Posterior vena cava (tissue), 2 donors: ENCODE data around the gene GRIK4. TPM values are rescaled to one million over a fixed set of nuclear protein-coding genes. Genes with fewer than 3 reads are reported as not detected.
"Not testable (repeated sequence)": the region's sequence is repeated elsewhere in the genome, so short reads cannot be mapped to it uniquely, and the experiment has no call there.

ENCODE experiments used
- DNase-seq: peaks from one replicate; pipeline ENCODE4 v3.0.0-alpha.2; 2020; ENCODE audit warnings: low spot score
- intact Hi-C, 2 donors: fragments of 100-400 bp; cut with DNase I; formaldehyde crosslinking; loops; one replicate each; pipeline versions ENCODE4 v1.14.1 to v1.14.2; 2022 to 2023
- total RNA-seq, 2 donors: library from RNA; stranded (reverse); fragmentation: NEBNext Ultra II Directional; extraction: Animal tissue kit (Norgen Biotek cat#: 25700); gene quantifications; one replicate each; pipeline ENCODE4 v1.2.1, GENCODE V29; 2021
- donor health status: DM: yes; HTN: yes; CAD: no.
- donor health status: DM: yes; HTN: yes; CAD: no.

The GRIK4 gene
- total RNA-seq, 2 donors from 2014 or later = 0.19 TPM; not detected in 1

DNA sequence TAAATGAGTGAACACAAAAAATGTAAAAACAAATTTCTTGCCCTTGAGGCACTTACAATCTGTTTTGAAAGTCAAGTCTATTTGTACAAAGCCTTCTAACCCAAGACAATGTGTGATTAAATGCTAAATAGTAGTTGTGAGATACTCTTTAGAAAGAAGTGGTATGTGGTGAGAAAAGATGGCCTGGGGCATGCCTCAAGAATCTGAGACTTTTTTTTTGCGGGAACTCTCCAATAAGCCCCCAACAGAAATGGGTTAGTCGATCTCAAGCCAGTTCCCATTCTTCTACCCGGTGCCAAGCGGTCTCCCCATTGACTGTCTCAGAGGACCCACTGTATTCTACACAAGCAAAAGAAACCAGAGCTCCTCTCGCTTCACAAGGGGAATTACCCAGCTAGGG lies 485.4 kb downstream of the GRIK4 start:
- intact Hi-C loops = no loop called here
- DNase-seq = no peak

DNA sequence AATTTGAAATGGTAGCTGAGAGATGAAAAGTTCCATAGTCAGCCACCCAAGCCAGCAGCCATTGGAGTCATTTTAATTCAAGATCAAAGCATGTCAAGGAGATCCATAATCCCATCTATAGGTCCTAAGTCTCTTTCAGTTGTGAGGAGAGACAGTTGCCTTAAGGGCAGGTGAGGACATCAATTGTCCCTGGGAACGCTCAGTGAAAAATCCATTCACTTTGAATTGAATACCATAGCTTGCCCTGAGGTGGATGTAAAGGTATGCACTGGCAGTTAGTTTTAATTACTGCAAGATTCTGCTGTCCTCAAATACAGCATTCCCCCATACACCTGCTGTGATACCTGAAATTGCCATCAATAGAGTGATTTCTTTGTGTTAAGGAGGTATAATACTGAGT lies 487.0 kb downstream of the GRIK4 start:
- DNase-seq = no peak
- intact Hi-C loops = no loop called here

DNA sequence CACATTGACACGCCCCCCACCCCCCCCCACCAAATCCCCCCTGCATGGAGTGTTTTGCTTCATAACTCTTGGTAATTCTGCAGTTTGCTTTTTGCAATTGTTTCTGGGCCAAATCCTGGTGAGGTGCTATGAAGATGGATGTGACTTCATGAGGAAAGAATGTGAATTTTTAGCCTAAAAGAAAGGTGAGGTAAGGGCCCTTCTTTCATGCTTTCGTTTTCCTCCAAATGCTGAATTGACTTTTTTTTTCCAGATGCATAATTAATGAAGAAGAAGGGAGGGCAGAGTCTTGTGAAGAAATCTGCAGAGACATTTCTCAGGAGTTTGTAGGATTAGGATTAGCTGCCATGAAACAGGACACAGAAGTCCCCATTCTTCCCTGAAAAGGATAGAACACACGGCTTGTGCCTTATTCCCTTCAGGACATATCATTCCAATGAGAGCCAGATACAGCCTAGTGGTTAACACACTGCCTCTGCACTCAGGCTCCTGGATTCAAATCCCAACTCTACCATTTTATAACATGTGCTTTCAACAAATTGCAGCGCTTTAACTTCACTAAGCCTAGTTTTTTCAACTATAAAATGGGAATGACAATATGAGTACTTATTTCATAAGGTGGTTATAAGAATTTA lies 492.8 kb downstream of the GRIK4 start:
- intact Hi-C loops = no loop called here
- no peak for DNase-seq

DNA sequence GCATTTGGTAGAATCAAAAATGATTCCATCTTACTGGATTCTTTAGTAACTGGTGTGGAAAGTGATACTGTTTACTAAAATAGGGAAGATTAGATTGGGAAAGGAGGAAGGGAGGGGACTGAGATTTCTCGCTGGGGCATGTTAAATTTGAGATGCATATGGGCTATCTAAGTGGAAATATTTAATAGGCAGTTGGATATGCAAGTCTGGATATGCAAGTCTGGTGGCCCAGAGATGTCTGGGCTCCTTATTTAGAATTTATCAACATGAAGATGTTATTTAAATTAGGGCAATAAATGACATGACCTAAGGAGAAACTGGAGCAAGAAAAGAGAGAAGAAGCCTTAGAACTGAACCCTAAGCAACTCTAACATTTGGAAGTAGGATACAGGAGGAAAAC lies 495.4 kb downstream of the GRIK4 start:
- intact Hi-C loops = no loop called here
- DNase-seq = no peak

DNA sequence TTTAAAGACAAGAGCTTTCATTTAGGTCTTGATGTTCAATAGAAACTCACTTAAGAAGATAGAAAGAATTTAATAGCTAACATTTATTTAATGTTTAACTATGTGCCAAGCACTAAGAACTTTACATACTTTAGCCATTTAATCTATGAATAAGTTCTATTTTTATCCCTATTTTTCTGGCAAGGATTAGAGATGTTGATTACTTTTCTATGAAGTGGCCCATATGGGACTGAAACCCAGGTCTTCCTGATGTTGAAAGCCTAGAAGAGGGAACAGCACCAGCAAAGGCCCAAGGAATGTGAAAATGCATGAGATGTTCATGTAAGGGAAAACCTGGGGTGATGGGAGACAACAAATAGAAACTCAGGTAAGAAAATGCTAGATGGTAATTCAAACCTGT lies 497.0 kb downstream of the GRIK4 start:
- DNase-seq = no peak
- intact Hi-C loops = no loop called here

DNA sequence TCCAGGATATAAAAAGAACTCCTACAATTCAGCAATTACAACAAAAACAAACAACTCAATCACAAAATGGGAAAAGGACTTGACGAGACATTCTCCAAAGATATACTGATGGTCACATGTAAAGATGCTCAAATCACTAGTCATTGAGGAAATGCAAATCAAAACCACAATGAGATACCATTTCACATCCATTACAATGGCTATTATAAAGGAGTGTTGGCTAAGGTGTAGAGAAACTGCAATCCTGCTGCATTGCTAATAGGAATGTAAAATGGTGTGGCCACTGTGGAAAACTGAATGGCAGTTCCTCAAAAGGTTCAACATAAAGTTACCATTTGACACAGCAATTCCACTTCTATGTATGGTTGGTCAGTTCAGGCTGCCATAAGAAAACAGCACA lies 500.5 kb downstream of the GRIK4 start:
- DNase-seq = no peak
- intact Hi-C loops = no loop called here

DNA sequence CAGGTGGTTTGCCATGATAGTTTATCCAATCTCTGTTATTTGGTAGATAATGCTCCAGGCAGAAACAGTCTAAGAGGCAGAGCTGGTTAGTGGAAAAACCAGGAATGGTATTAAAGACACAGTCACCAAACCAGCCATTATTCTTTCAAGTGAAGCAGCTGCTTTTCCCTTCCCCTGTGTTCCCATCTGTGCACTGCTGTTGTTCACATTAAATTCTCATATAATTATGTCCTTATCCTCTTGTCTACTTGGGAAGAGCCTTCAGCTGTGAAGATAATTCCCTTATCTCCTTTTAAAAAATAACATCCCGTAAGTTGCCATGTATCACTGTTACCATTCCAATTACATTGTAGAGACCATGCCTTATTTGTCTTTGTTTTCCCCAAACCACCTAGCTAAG lies 507.2 kb downstream of the GRIK4 start:
- DNase-seq = no peak
- intact Hi-C loops = no loop called here

DNA sequence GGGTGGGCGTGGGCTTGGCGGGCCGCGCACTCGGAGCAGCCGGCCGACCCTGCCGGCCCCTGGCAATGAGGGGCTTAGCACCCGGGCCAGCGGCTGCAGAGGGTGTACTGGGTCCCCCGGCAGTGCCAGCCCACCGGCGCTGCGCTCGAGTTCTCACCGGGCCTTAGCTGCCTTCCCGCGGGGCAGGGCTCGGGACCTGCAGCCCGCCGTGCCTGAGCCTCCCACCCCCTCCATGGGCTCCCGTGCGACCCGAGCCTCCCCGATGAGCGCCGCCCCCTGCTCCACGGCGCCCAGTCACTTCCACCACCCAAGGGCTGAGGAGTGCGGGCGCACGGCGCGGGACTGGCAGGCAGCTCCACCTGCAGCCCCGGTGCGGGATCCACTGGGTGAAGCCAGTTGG lies 510.2 kb downstream of the GRIK4 start:
- DNase-seq = peak; percentile 76
- intact Hi-C loops = not testable (repeated sequence)

DNA sequence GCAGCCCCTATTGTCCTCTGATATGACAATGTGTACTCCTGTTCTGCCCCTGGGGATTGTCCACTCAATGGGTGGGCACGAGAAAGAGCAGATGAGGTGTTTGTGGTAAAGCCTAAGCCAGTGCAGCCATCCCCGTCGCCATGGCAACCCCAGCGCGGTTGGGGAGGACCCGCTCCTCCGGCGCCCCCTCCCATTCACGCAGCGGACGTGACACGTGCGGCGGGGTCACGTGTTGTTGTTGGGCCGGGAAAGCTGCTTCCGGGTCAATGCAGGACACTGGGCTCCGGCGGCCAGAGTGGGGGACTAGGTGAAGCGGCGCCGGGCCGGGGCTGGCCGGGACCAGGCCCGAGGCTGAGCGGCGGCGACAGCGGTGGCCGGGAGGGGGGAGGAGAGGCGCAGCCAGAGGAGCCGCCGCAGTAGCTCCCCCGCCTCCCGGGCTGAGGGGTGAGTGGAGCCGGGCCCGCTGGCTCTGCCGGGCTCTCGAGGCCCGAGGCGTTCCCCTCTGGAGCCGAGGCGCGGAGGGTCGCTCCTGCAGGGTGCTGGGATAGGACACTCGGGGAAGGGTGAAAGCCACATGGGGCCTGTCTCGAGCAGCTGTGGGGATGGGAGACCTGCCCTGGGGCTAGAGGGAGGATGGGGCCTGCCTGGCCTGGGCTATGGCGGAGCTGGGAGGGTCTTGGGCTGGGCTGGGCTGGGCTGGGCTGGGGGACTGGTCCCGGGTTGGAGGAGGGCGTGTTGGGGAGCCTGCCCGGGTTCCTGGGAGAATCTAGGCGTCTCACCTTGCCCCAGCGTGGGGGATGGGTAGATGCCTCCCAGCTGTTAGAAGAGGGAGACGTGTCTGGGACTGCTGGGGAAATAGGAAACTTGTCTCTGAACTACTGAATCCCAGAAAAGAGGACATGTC lies 512.6 kb downstream of the GRIK4 start, which contains the start of gene TBCEL:
TBCEL (plus strand) TSS at position 255 of the 904 bp plus-strand sequence. CDS start 21,589 bp downstream, outside the sequence.
- intact Hi-C loops = no loop called here
- DNase-seq = peak; percentile 96

DNA sequence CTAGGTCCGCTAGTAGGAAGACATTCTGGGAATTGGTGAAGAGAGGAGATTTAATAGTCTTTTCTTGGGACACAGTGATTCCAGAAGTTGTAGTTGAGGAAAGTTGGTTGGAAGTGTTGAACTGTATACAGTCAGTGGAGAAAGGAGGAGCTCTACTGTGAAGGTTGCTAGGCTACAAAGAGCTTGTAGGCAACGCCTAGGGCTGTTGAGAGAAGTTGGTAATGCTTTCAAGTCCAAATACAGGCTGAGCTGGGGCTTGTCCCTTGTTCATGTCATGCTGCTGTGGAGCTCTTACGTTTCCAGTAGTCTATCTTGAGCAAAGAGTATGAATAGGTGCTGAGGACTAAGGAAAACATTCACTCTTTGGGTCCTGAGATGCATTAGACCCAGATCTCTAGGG lies 513.4 kb downstream of the GRIK4 start:
- intact Hi-C loops = no loop called here
- no peak for DNase-seq

DNA sequence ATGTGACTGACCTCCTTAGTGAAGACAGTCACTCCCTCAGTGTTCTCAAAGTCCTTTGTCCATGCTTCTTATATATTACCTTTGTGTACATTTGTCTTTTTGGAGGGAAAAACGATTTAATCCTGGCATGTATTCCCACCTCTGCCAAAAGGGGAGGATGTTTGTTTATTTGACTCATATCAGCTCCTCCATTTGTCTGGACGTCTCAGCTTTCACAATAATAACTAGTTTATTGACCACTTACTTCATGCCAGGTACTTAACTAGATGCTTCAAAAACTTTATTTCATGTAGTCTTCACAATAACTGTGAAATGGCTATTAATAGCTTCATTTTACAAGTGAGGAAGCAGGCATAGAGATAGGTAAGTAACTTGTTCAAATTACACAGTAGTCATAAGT lies 517.6 kb downstream of the GRIK4 start:
- intact Hi-C loops = no loop called here
- no peak for DNase-seq

DNA sequence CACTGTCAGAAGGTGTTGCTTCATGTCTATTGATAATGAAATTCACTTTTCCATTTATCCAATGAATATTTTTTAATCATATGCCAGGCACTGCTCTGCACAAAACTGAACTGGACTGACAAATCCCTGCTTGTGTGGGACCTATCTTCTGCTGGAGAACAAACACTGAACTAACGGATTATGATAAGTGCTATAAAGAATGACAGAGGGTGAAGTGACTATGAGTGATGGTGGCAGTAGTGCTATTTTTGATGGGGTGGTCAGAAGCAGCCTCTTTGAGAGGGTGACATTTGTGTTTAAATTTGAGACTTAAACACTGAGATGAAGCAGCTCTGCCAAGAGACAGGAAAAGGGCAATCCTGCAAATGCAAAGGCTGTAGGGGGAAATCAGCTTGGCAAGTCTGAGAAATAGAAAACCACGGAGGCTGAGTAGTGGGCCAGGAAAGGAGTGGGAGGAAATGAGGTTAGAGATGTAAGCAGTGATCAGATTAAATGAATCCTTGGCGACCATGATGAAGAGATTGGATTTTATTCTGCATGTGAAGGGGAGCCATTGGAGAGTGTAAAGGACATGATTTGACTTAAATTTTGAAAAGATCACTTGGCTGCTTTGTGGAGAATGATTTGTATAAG lies 518.4 kb downstream of the GRIK4 start:
- no peak for DNase-seq
- intact Hi-C loops = no loop called here

DNA sequence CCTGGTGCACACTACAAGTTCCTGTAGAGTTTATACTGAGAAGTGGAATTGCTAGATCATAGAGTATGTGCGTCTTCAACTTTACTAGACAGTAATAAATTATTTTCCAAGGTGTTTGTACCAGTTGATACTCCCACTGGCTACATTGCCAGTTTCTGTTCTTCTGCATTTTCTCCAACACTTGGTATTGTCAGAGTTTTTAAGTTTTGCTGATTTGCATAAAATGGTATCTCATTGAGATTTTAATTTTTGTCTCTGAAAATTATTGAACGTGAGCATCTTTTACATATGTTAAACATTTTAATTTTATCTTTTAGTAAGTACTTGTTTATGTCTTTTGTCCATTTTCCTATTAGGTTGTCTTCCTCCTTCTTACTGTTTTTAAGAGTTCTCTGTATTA lies 519.6 kb downstream of the GRIK4 start:
- no peak for DNase-seq

DNA sequence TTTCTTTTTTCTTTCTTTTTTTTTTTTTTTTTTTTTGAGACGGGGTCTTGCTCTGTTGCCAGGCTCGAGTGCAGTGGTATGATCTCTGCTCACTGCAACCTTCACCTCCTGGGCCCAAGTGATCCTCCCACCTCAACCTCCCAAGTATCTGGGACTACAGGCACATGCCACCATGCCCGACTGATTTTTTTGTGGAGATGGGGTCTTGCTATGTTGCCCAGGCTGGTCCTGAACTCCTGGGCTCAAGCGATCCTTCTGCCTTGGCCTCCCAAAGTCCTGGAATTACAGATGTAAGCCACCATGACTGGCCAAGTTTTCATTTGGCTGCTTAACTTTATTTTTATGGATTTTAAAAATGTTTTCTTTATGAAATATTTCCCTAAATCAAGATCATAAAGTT lies 520.1 kb downstream of the GRIK4 start:
- DNase-seq, intact Hi-C loops: not testable (repeated sequence)

More for the DNA sequence above, 519.6 kb downstream of the GRIK4 start:
- intact Hi-C loops = no loop called here

DNA sequence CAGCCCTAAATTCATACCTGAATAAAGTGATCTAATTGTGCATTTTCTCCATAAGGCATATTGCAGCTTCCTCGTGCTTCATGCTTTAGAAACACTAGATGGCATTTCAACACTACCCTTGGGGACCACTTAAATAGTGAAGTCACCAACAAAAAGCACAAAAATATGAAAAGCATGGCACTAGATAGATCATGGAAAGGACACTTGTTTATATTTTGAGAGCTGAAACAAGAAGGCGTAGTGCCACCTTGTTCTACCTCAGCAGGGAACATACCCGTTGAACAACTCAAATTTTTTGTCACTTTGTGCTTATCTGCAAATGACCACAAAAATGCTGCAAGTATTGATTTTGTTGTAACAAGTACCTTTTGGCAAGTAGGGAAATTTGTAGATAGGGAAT lies 521.0 kb downstream of the GRIK4 start:
- intact Hi-C loops = no loop called here
- DNase-seq = no peak

DNA sequence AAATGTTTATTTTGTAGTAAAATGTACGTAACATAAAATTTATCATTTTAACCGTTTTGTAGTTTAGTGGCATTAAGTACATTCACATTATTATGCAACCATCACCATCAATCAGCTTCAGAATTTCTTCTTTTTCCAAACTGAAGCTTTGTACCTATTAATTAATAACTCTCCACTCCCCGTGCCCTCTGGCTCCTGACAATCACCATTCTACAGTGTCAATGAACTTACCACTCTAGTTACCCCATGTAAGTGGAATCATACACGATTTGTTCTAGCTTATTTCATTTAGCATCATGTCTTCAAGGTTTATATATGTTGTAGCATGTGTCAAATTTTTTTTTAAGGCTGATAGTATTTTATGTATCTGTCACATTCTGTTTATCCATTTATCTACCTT lies 522.1 kb downstream of the GRIK4 start:
- intact Hi-C loops = no loop called here
- DNase-seq = no peak

DNA sequence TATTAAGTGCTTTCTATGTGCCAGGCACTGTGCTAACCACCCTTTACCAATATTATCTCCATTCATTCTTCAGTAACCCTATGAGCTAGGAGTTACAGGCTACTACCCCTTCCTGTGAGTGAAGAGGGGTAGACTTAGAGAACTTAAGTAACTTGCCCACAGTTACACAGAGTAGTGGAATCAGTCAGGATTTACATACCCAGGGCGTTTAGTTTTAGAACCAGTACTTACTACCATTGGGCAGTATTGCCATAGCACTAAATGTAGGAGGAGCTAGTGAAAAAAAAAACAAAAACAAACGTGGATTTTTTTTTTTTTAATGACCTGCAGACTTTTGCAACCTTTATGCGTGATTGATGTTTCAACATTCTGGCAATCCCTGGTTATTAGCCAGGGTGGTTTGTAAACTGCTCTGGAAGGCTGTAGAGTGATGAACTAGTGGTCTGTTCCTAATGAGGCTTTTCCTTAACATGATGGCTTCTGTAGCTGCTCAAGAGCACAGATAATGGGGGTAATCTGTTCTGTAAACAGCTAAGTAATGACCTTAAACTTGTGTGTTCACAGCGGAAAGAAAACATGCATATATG lies 523.7 kb downstream of the GRIK4 start:
- no peak for DNase-seq
- intact Hi-C loops = no loop called here

DNA sequence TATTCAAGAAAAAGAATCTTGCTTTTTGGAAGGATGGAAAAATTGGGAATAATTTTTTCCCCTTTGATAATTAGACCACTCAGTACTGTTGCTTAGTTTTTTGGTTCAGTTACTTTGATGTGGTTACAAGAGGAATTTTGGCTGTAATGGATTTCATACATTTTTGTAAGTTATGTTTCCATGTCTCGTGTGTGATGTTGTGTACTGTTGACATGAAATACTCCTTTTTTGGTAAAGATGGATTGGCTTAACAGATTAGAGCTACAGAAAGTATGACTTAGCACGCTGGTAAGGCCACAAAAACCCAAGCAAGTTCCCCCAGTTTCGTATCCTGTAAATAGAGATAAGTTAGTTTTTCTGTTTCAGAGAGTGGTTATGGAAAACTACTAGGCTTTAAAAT lies 524.2 kb downstream of the GRIK4 start:
- intact Hi-C loops = no loop called here
- DNase-seq = no peak

DNA sequence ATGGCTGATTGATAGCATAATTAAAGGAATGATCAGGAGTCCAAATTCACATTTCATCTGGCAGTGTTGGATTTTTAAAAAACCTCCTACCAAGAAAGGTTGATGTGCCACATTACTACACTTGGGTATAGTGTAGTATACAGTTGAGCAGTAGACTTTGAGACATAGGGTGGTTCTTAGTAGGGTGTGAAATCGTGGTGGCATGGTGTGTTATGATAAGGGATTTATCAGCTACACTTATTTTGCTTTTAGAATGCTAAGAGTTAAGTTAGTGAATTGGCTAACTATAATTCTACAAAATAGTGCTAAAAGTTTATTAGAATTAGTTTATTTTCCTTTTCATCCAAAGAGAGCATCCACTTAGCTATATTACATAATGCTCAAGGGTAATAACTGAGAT lies 525.5 kb downstream of the GRIK4 start:
- no peak for DNase-seq

More for the DNA sequence above, 525.5 kb downstream of the GRIK4 start:
- intact Hi-C loops = no loop called here
